ENCODE data around the gene MAP3K3. TPM values are rescaled to one million over a fixed set of nuclear protein-coding genes. Genes with fewer than 3 reads are reported as not detected.

The MAP3K3 gene
- total and polyA plus RNA-seq, 9 of the 15 experiments (the other 6 are each of a cell fraction or from before 2014, with no cell fraction given), result 0.69 to 16.5 (median 12.1) TPM

GRCh38 chr17:63741408-63742173, 119.4 kb downstream of the MAP3K3 start, which contains the start of gene STRADA (continued):
- TF ChIP-seq KDM1A (IDR thresholded peaks at IDR 0.05) (no peak), ELF1 (tag; IDR thresholded peaks at IDR 0.05) (peak; percentile 91), MAZ (CRISPR knock-in tag; conservative IDR thresholded peaks at IDR 0.05 in 1 of 2, IDR thresholded peaks at IDR 0.05 in 1 of 2) (peak; percentile 90 to 94), CCAR2 (IDR thresholded peaks at IDR 0.05; ENCODE audit: low read depth, low read length) (no peak), PHF21A (IDR thresholded peaks at IDR 0.05; ENCODE audit: borderline replicate concordance, low read depth) (no peak), BCOR (IDR thresholded peaks at IDR 0.05) (peak; percentile 67), MTA3 (IDR thresholded peaks at IDR 0.05; ENCODE audit: borderline replicate concordance) (0 out of 2 replicates have a peak, but pooled peaks have one; percentile 4), GTF2E2 (tag; IDR thresholded peaks at IDR 0.05) (no peak), KDM2B (CRISPR knock-in tag; IDR thresholded peaks at IDR 0.05) (no peak), TBP (optimal IDR thresholded peaks at IDR 0.05; ENCODE audit: low read depth, low read length) (peak; percentile 71), ZNF764 (CRISPR knock-in tag; IDR thresholded peaks at IDR 0.05; ENCODE audit: low read depth) (no peak)
- TF ChIP-seq, protein P1, sequence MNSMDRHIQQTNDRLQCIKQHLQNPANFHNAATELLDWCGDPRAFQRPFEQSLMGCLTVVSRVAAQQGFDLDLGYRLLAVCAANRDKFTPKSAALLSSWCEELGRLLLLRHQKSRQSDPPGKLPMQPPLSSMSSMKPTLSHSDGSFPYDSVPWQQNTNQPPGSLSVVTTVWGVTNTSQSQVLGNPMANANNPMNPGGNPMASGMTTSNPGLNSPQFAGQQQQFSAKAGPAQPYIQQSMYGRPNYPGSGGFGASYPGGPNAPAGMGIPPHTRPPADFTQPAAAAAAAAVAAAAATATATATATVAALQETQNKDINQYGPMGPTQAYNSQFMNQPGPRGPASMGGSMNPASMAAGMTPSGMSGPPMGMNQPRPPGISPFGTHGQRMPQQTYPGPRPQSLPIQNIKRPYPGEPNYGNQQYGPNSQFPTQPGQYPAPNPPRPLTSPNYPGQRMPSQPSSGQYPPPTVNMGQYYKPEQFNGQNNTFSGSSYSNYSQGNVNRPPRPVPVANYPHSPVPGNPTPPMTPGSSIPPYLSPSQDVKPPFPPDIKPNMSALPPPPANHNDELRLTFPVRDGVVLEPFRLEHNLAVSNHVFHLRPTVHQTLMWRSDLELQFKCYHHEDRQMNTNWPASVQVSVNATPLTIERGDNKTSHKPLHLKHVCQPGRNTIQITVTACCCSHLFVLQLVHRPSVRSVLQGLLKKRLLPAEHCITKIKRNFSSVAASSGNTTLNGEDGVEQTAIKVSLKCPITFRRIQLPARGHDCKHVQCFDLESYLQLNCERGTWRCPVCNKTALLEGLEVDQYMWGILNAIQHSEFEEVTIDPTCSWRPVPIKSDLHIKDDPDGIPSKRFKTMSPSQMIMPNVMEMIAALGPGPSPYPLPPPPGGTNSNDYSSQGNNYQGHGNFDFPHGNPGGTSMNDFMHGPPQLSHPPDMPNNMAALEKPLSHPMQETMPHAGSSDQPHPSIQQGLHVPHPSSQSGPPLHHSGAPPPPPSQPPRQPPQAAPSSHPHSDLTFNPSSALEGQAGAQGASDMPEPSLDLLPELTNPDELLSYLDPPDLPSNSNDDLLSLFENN (IDR thresholded peaks at IDR 0.05; ENCODE audit: low read depth in 2 of 2, low read length in 2 of 2), result peak in 1 of 2 experiments; percentile 49; a peak in 1 of 4 replicates
- TF ChIP-seq, protein P2, sequence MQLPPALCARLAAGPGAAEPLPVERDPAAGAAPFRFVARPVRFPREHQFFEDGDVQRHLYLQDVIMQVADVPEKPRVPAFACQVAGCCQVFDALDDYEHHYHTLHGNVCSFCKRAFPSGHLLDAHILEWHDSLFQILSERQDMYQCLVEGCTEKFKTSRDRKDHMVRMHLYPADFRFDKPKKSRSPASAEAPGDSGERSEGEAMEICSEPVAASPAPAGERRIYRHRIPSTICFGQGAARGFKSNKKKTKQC (CRISPR knock-in tag; IDR thresholded peaks at IDR 0.05), result peak; percentile 20; the same call in 1 of the 2 replicates

Small RNAs within 50 kb of the gene (small RNA-seq; reads per million reads assigned to genes)
- not detected for gene RNU6-288P

Other genes starting within 250 kb of the MAP3K3 start
Only the 7 nearest of the 12 such genes appear.
- gene ACE, start 145.4 kb upstream of the MAP3K3 start, total RNA-seq (2014; rRNA removed), result 0.61 and 2.5 TPM in 2 replicates
- gene ACE, start 145.4 kb upstream of the MAP3K3 start, total RNA-seq (2014; rRNA removed; fragmentation: Illumina TruSeq; extraction: Trizol), result 0.18 and 0.29 TPM in 2 replicates
- 0.34 and 0.54 TPM in 2 replicates for gene ACE, start 145.4 kb upstream of the MAP3K3 start, total RNA-seq (2015; rRNA removed; fragmentation: Illumina TruSeq; extraction: Trizol)
- gene ACE, start 145.4 kb upstream of the MAP3K3 start, total RNA-seq (2021), result 1.6 and 1.8 TPM in 2 replicates
- gene ACE, start 145.4 kb upstream of the MAP3K3 start, polyA plus RNA-seq (2011; rRNA removed), result 0.22 and 0.29 TPM in 2 replicates
- 0.39 and 0.53 TPM in 2 replicates for gene ACE, start 145.4 kb upstream of the MAP3K3 start, polyA plus RNA-seq (2014; fragmentation: Illumina TruSeq; extraction: Trizol)
- gene ACE, start 145.4 kb upstream of the MAP3K3 start, polyA plus RNA-seq (2014; fragmentation: Nextera tagmentation; extraction: Ambion mirVana), result under 1 TPM in 1 of 2 experiments, not detected in 1; 0.07 TPM
- gene ACE, start 145.4 kb upstream of the MAP3K3 start, polyA plus RNA-seq (2014; rRNA removed), result 0.71 and 1.7 TPM in 2 replicates
- gene KCNH6, start 99.1 kb upstream of the MAP3K3 start, total RNA-seq (2014; rRNA removed), result not detected in 2 replicates
- gene KCNH6, start 99.1 kb upstream of the MAP3K3 start, total RNA-seq (2014; rRNA removed; fragmentation: Illumina TruSeq; extraction: Trizol), result not detected in 2 replicates
- gene KCNH6, start 99.1 kb upstream of the MAP3K3 start, total RNA-seq (2015; rRNA removed; fragmentation: Illumina TruSeq; extraction: Trizol), result not detected in 2 replicates
- not detected in 2 replicates for gene KCNH6, start 99.1 kb upstream of the MAP3K3 start, total RNA-seq (2021)
- gene KCNH6, start 99.1 kb upstream of the MAP3K3 start, polyA plus RNA-seq (2011; rRNA removed), result not detected in 2 replicates
- not detected in 2 replicates for gene KCNH6, start 99.1 kb upstream of the MAP3K3 start, polyA plus RNA-seq (2014; fragmentation: Illumina TruSeq; extraction: Trizol)
- not detected for gene KCNH6, start 99.1 kb upstream of the MAP3K3 start, polyA plus RNA-seq (2014; fragmentation: Nextera tagmentation; extraction: Ambion mirVana)
- gene KCNH6, start 99.1 kb upstream of the MAP3K3 start, polyA plus RNA-seq (2014; rRNA removed), result not detected in 2 replicates
- 30.8 and 40.8 TPM in 2 replicates for gene DCAF7, start 71.9 kb upstream of the MAP3K3 start, total RNA-seq (2014; rRNA removed)
- 40.8 and 41.8 TPM in 2 replicates for gene DCAF7, start 71.9 kb upstream of the MAP3K3 start, total RNA-seq (2014; rRNA removed; fragmentation: Illumina TruSeq; extraction: Trizol)
- 40.2 and 41.8 TPM in 2 replicates for gene DCAF7, start 71.9 kb upstream of the MAP3K3 start, total RNA-seq (2015; rRNA removed; fragmentation: Illumina TruSeq; extraction: Trizol)
- gene DCAF7, start 71.9 kb upstream of the MAP3K3 start, total RNA-seq (2021), result 117 and 123 TPM in 2 replicates
- gene DCAF7, start 71.9 kb upstream of the MAP3K3 start, polyA plus RNA-seq (2011; rRNA removed), result 55.5 and 99.8 TPM in 2 replicates
- gene DCAF7, start 71.9 kb upstream of the MAP3K3 start, polyA plus RNA-seq (2014; fragmentation: Illumina TruSeq; extraction: Trizol), result 76.8 and 82.1 TPM in 2 replicates
- gene DCAF7, start 71.9 kb upstream of the MAP3K3 start, polyA plus RNA-seq (2014; fragmentation: Nextera tagmentation; extraction: Ambion mirVana), result 10 to 100 TPM; 35.9 to 38.0 TPM
- gene DCAF7, start 71.9 kb upstream of the MAP3K3 start, polyA plus RNA-seq (2014; rRNA removed), result 39.1 and 47.7 TPM in 2 replicates
- gene TACO1, start 21.5 kb upstream of the MAP3K3 start, total RNA-seq (2014; rRNA removed), result 18.7 and 23.9 TPM in 2 replicates
- 24.7 and 25.2 TPM in 2 replicates for gene TACO1, start 21.5 kb upstream of the MAP3K3 start, total RNA-seq (2014; rRNA removed; fragmentation: Illumina TruSeq; extraction: Trizol)
- gene TACO1, start 21.5 kb upstream of the MAP3K3 start, total RNA-seq (2015; rRNA removed; fragmentation: Illumina TruSeq; extraction: Trizol), result 29.6 and 30.9 TPM in 2 replicates
- 40.8 and 42.1 TPM in 2 replicates for gene TACO1, start 21.5 kb upstream of the MAP3K3 start, total RNA-seq (2021)
- 26.9 and 33.2 TPM in 2 replicates for gene TACO1, start 21.5 kb upstream of the MAP3K3 start, polyA plus RNA-seq (2011; rRNA removed)
- 31.9 and 40.3 TPM in 2 replicates for gene TACO1, start 21.5 kb upstream of the MAP3K3 start, polyA plus RNA-seq (2014; fragmentation: Illumina TruSeq; extraction: Trizol)
- gene TACO1, start 21.5 kb upstream of the MAP3K3 start, polyA plus RNA-seq (2014; fragmentation: Nextera tagmentation; extraction: Ambion mirVana), result 10 to 100 TPM; 10.3 to 10.4 TPM
- 41.6 and 42.3 TPM in 2 replicates for gene TACO1, start 21.5 kb upstream of the MAP3K3 start, polyA plus RNA-seq (2014; rRNA removed)
- 7.6 and 8.7 TPM in 2 replicates for gene LIMD2, start 77.7 kb downstream of the MAP3K3 start, total RNA-seq (2014; rRNA removed)
- 0.70 and 0.76 TPM in 2 replicates for gene LIMD2, start 77.7 kb downstream of the MAP3K3 start, total RNA-seq (2014; rRNA removed; fragmentation: Illumina TruSeq; extraction: Trizol)
- 2.1 and 2.7 TPM in 2 replicates for gene LIMD2, start 77.7 kb downstream of the MAP3K3 start, total RNA-seq (2015; rRNA removed; fragmentation: Illumina TruSeq; extraction: Trizol)
- 8.7 and 11.2 TPM in 2 replicates for gene LIMD2, start 77.7 kb downstream of the MAP3K3 start, total RNA-seq (2021)
- gene LIMD2, start 77.7 kb downstream of the MAP3K3 start, polyA plus RNA-seq (2011; rRNA removed), result 5.6 and 5.8 TPM in 2 replicates
- gene LIMD2, start 77.7 kb downstream of the MAP3K3 start, polyA plus RNA-seq (2014; fragmentation: Illumina TruSeq; extraction: Trizol), result 2.8 and 4.9 TPM in 2 replicates
- under 1 TPM; 0.07 to 0.18 TPM for gene LIMD2, start 77.7 kb downstream of the MAP3K3 start, polyA plus RNA-seq (2014; fragmentation: Nextera tagmentation; extraction: Ambion mirVana)
- gene LIMD2, start 77.7 kb downstream of the MAP3K3 start, polyA plus RNA-seq (2014; rRNA removed), result 8.7 and 11.1 TPM in 2 replicates
- 10.6 and 12.9 TPM in 2 replicates for gene STRADA, start 119.4 kb downstream of the MAP3K3 start, total RNA-seq (2014; rRNA removed)
- gene STRADA, start 119.4 kb downstream of the MAP3K3 start, total RNA-seq (2014; rRNA removed; fragmentation: Illumina TruSeq; extraction: Trizol), result 19.4 and 21.5 TPM in 2 replicates
- gene STRADA, start 119.4 kb downstream of the MAP3K3 start, total RNA-seq (2015; rRNA removed; fragmentation: Illumina TruSeq; extraction: Trizol), result 18.7 and 20.5 TPM in 2 replicates
- 21.2 and 22.5 TPM in 2 replicates for gene STRADA, start 119.4 kb downstream of the MAP3K3 start, total RNA-seq (2021)
- 33.0 and 46.3 TPM in 2 replicates for gene STRADA, start 119.4 kb downstream of the MAP3K3 start, polyA plus RNA-seq (2011; rRNA removed)
- 28.9 and 30.4 TPM in 2 replicates for gene STRADA, start 119.4 kb downstream of the MAP3K3 start, polyA plus RNA-seq (2014; fragmentation: Illumina TruSeq; extraction: Trizol)
- gene STRADA, start 119.4 kb downstream of the MAP3K3 start, polyA plus RNA-seq (2014; fragmentation: Nextera tagmentation; extraction: Ambion mirVana), result 10 to 100 TPM in 1 of 2 experiments, 1 to 10 TPM in 1; 6.6 to 12.5 TPM
- gene STRADA, start 119.4 kb downstream of the MAP3K3 start, polyA plus RNA-seq (2014; rRNA removed), result 19.6 and 20.2 TPM in 2 replicates
- gene CCDC47, start 151.2 kb downstream of the MAP3K3 start, total RNA-seq (2014; rRNA removed), result 97.4 and 106 TPM in 2 replicates
- gene CCDC47, start 151.2 kb downstream of the MAP3K3 start, total RNA-seq (2014; rRNA removed; fragmentation: Illumina TruSeq; extraction: Trizol), result 135 and 153 TPM in 2 replicates
- 135 and 138 TPM in 2 replicates for gene CCDC47, start 151.2 kb downstream of the MAP3K3 start, total RNA-seq (2015; rRNA removed; fragmentation: Illumina TruSeq; extraction: Trizol)
- gene CCDC47, start 151.2 kb downstream of the MAP3K3 start, total RNA-seq (2021), result 104 and 118 TPM in 2 replicates
- 91.4 and 138 TPM in 2 replicates for gene CCDC47, start 151.2 kb downstream of the MAP3K3 start, polyA plus RNA-seq (2011; rRNA removed)
- gene CCDC47, start 151.2 kb downstream of the MAP3K3 start, polyA plus RNA-seq (2014; fragmentation: Illumina TruSeq; extraction: Trizol), result 142 and 162 TPM in 2 replicates
- gene CCDC47, start 151.2 kb downstream of the MAP3K3 start, polyA plus RNA-seq (2014; fragmentation: Nextera tagmentation; extraction: Ambion mirVana), result 10 to 100 TPM; 15.5 to 20.5 TPM
- 122 and 125 TPM in 2 replicates for gene CCDC47, start 151.2 kb downstream of the MAP3K3 start, polyA plus RNA-seq (2014; rRNA removed)